CD4-positive, alpha-beta T cell treated with Interleukin-6 at 100 ng/mL for 8 hours (primary cell): ENCODE measurements around the gene ATG101.
"Not testable (repeated sequence)": the region's sequence is repeated elsewhere in the genome, so short reads cannot be mapped to it uniquely, and the experiment has no call there.

Source experiments
- DNase-seq: peaks from one replicate; pipeline ENCODE4 v3.0.0-alpha.2; 2020; ENCODE audit warnings: mixed read lengths, low spot score

ATG101 gene

GRCh38 chr12:52097045-52097666 is 27.4 kb downstream of the ATG101 start:
- no peak for DNase-seq

- not testable (repeated sequence) for DNase-seq
These were observed 34.8 kb downstream of the ATG101 start for GRCh38 chr12:52104431-52105089.

GRCh38 chr12:52116222-52117125 is 46.7 kb downstream of the ATG101 start:
- DNase-seq = peak; percentile 63

GRCh38 chr12:52117806-52118475 is 48.2 kb downstream of the ATG101 start:
- not testable (repeated sequence) for DNase-seq

GRCh38 chr12:52119398-52120254 is 49.8 kb downstream of the ATG101 start:
- DNase-seq = peak; percentile 26

GRCh38 chr12:52120951-52121823 is 51.4 kb downstream of the ATG101 start:
- no peak for DNase-seq

GRCh38 chr12:52121824-52122539 is 52.2 kb downstream of the ATG101 start:
- peak; percentile 50 for DNase-seq

- DNase-seq = no peak
These were observed 52.7 kb downstream of the ATG101 start for GRCh38 chr12:52122540-52122871.

- DNase-seq = no peak
These were observed 53.1 kb downstream of the ATG101 start for GRCh38 chr12:52122904-52123303.

GRCh38 chr12:52123487-52124186 is 53.9 kb downstream of the ATG101 start:
- DNase-seq = no peak

- DNase-seq = no peak
These were observed 55.7 kb downstream of the ATG101 start for GRCh38 chr12:52125476-52125900.

- no peak for DNase-seq
These were observed 56.3 kb downstream of the ATG101 start for GRCh38 chr12:52126050-52126604.
